ENCODE results near the gene SERPINB12. TPM values are rescaled to one million over a fixed set of nuclear protein-coding genes. Genes with fewer than 3 reads are reported as not detected.
A peak's percentile ranks its signal among the peaks of the same experiment; 100 is the strongest.

SERPINB12 gene
- not detected in 2 replicates for total RNA-seq (2014; rRNA removed; shearing (Covaris generic))

GRCh38 chr18:63542069-63542468 lies at the start of gene SERPINB12:
SERPINB12 (plus strand) TSS chr18:63542369; CDS start chr18:63556160, 13,791 bp downstream.
- in situ Hi-C loops (cut with HindIII; ENCODE audit: low sequenced_read_pairs), result no loop called here
- no peak for DNase-seq (ENCODE audit: low spot score)

GRCh38 chr18:63492851-63493250 lies 49.3 kb upstream of the SERPINB12 start:
- DNase-seq (ENCODE audit: low spot score), result no peak
- in situ Hi-C loops (cut with HindIII; ENCODE audit: low sequenced_read_pairs), result no loop called here

- in situ Hi-C loops (cut with HindIII; ENCODE audit: low sequenced_read_pairs), result no loop called here
- no peak for DNase-seq (ENCODE audit: low spot score)
Measured at GRCh38 chr18:63495675-63496074, 46.5 kb upstream of the SERPINB12 start.

GRCh38 chr18:63505566-63506335 lies 36.4 kb upstream of the SERPINB12 start:
- no peak for DNase-seq (ENCODE audit: low spot score)
- in situ Hi-C loops (cut with HindIII; ENCODE audit: low sequenced_read_pairs), result no loop called here

- in situ Hi-C loops (cut with HindIII; ENCODE audit: low sequenced_read_pairs), result no loop called here
Measured at GRCh38 chr18:63506336-63506646, 35.9 kb upstream of the SERPINB12 start.

GRCh38 chr18:63508596-63508995 lies 33.6 kb upstream of the SERPINB12 start:
- no peak for DNase-seq (ENCODE audit: low spot score)
- in situ Hi-C loops (cut with HindIII; ENCODE audit: low sequenced_read_pairs), result no loop called here

More at GRCh38 chr18:63506336-63506646, 35.9 kb upstream of the SERPINB12 start:
- no peak for DNase-seq (ENCODE audit: low spot score)

GRCh38 chr18:63511285-63511684 lies 30.9 kb upstream of the SERPINB12 start:
- peak; percentile 56 for DNase-seq (ENCODE audit: low spot score)
- in situ Hi-C loops (cut with HindIII; ENCODE audit: low sequenced_read_pairs), result no loop called here

GRCh38 chr18:63514326-63514725 lies 27.8 kb upstream of the SERPINB12 start:
- no peak for DNase-seq (ENCODE audit: low spot score)
- in situ Hi-C loops (cut with HindIII; ENCODE audit: low sequenced_read_pairs), result no loop called here

- DNase-seq (ENCODE audit: low spot score), result no peak
- in situ Hi-C loops (cut with HindIII; ENCODE audit: low sequenced_read_pairs), result no loop called here
Measured at GRCh38 chr18:63514888-63515678, 27.1 kb upstream of the SERPINB12 start.

GRCh38 chr18:63515801-63516200 lies 26.4 kb upstream of the SERPINB12 start:
- in situ Hi-C loops (cut with HindIII; ENCODE audit: low sequenced_read_pairs), result no loop called here
- DNase-seq (ENCODE audit: low spot score), result no peak

GRCh38 chr18:63518178-63519012 lies 23.8 kb upstream of the SERPINB12 start:
- peak; percentile 81 for DNase-seq (ENCODE audit: low spot score)
- in situ Hi-C loops (cut with HindIII; ENCODE audit: low sequenced_read_pairs), result no loop called here

- DNase-seq (ENCODE audit: low spot score), result no peak
- in situ Hi-C loops (cut with HindIII; ENCODE audit: low sequenced_read_pairs), result no loop called here
Measured at GRCh38 chr18:63520053-63520685, 22.0 kb upstream of the SERPINB12 start.

- DNase-seq (ENCODE audit: low spot score), result no peak
- in situ Hi-C loops (cut with HindIII; ENCODE audit: low sequenced_read_pairs), result no loop called here
Measured at GRCh38 chr18:63523660-63524059, 18.5 kb upstream of the SERPINB12 start.

- in situ Hi-C loops (cut with HindIII; ENCODE audit: low sequenced_read_pairs), result no loop called here
- no peak for DNase-seq (ENCODE audit: low spot score)
Measured at GRCh38 chr18:63527251-63527650, 14.9 kb upstream of the SERPINB12 start.

- in situ Hi-C loops (cut with HindIII; ENCODE audit: low sequenced_read_pairs), result no loop called here
Measured at GRCh38 chr18:63528863-63529492, 13.2 kb upstream of the SERPINB12 start.

GRCh38 chr18:63532471-63532870 lies 9.7 kb upstream of the SERPINB12 start:
- no peak for DNase-seq (ENCODE audit: low spot score)
- in situ Hi-C loops (cut with HindIII; ENCODE audit: low sequenced_read_pairs), result no loop called here

More at GRCh38 chr18:63528863-63529492, 13.2 kb upstream of the SERPINB12 start:
- no peak for DNase-seq (ENCODE audit: low spot score)

- DNase-seq (ENCODE audit: low spot score), result no peak
- in situ Hi-C loops (cut with HindIII; ENCODE audit: low sequenced_read_pairs), result no loop called here
Measured at GRCh38 chr18:63534615-63535014, 7.6 kb upstream of the SERPINB12 start.

GRCh38 chr18:63539904-63540510 lies 2.2 kb upstream of the SERPINB12 start:
- no peak for DNase-seq (ENCODE audit: low spot score)
- in situ Hi-C loops (cut with HindIII; ENCODE audit: low sequenced_read_pairs), result no loop called here
